Measurements from ENCODE around the gene KIF13A. TPM values are rescaled to one million over a fixed set of nuclear protein-coding genes. Genes with fewer than 3 reads are reported as not detected.

KIF13A gene
- total and polyA plus RNA-seq, 4 donors = 4.3 to 28.1 (median 10.6) TPM

GRCh38 chr6:18024876-18025275 lies 37.4 kb upstream of the KIF13A start:
- TF ChIP-seq SP1 (IDR thresholded peaks at IDR 0.05) (no peak), GABPA (IDR thresholded peaks at IDR 0.05 in 1 of 2, conservative IDR thresholded peaks at IDR 0.05 in 1 of 2) (no peak), TAF1 (conservative IDR thresholded peaks at IDR 0.05) (no peak), FOXA1 (IDR thresholded peaks at IDR 0.05) (no peak), HNF4G (IDR thresholded peaks at IDR 0.05) (no peak), EGR1 (IDR thresholded peaks at IDR 0.05; ENCODE audit: low read depth in 2 of 2) (no peak), REST (IDR thresholded peaks at IDR 0.05) (no peak), RAD21 (IDR thresholded peaks at IDR 0.05) (no peak), RXRA (IDR thresholded peaks at IDR 0.05) (no peak), FOXA2 (IDR thresholded peaks at IDR 0.05) (no peak)
- TF ChIP-seq, protein P1, sequence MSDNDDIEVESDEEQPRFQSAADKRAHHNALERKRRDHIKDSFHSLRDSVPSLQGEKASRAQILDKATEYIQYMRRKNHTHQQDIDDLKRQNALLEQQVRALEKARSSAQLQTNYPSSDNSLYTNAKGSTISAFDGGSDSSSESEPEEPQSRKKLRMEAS (IDR thresholded peaks at IDR 0.05) = no peak
- TF ChIP-seq, protein P2, sequence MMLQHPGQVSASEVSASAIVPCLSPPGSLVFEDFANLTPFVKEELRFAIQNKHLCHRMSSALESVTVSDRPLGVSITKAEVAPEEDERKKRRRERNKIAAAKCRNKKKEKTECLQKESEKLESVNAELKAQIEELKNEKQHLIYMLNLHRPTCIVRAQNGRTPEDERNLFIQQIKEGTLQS (IDR thresholded peaks at IDR 0.05) = no peak
- TF ChIP-seq, protein P3, sequence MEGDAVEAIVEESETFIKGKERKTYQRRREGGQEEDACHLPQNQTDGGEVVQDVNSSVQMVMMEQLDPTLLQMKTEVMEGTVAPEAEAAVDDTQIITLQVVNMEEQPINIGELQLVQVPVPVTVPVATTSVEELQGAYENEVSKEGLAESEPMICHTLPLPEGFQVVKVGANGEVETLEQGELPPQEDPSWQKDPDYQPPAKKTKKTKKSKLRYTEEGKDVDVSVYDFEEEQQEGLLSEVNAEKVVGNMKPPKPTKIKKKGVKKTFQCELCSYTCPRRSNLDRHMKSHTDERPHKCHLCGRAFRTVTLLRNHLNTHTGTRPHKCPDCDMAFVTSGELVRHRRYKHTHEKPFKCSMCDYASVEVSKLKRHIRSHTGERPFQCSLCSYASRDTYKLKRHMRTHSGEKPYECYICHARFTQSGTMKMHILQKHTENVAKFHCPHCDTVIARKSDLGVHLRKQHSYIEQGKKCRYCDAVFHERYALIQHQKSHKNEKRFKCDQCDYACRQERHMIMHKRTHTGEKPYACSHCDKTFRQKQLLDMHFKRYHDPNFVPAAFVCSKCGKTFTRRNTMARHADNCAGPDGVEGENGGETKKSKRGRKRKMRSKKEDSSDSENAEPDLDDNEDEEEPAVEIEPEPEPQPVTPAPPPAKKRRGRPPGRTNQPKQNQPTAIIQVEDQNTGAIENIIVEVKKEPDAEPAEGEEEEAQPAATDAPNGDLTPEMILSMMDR (IDR thresholded peaks at IDR 0.05; ENCODE audit: low read depth, low read length, missing input control) = no peak
- no peaks in the 10 kb centered on the region for H3K36me3 ChIP-seq (ENCODE audit: control insufficient read depth in 4 of 4, insufficient read depth in 3 of 4, low read depth in 1 of 4, low read length in 3 of 4)
- peaks cover 0 to under 1% (median 0%) of the 10 kb centered on the region in 4 donors for H3K4me1 ChIP-seq (ENCODE audit: control insufficient read depth in 4 of 4, insufficient read depth in 4 of 4, low read length in 3 of 4)
- no peak for DNase-seq (ENCODE audit: low spot score)
- H3K9ac ChIP-seq (ENCODE audit: low read depth in 1 of 2, low read length in 2 of 2) = no peak overlapping the region
- no peaks in the 10 kb centered on the region for H3K27me3 ChIP-seq (ENCODE audit: control insufficient read depth in 4 of 4, insufficient read depth in 4 of 4, low read length in 3 of 4)
- 96% methylated on average over 5 of the region's 5 CpGs for WGBS
- H3K27ac ChIP-seq (ENCODE audit: low read depth in 1 of 2, low read length in 2 of 2) = no peak overlapping the region
- H3K4me3 ChIP-seq (ENCODE audit: low read depth in 1 of 3, low read length in 3 of 3) = no peak overlapping the region
- no peaks in the 10 kb centered on the region for H3K9me3 ChIP-seq (ENCODE audit: control insufficient read depth in 4 of 4, low read length in 3 of 4)

DNA sequence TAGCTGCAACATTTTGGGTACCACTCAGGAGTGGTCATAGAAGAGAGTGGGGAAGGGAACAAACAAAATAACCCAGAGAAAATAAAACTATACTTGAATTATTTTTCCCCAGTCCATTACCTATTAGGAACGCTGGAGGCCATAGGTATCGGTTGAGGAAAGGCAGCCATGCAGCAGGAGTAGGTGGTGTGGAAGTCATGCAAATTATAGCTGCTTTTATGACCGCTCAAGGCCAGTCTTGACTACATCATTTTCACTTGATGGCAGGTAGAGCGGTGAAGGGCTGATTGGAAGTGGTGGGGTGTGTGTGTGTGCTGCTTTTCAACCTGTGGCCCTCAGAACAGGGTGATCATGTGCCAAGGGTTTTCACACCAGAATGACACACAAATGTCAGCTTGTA lies 36.5 kb upstream of the KIF13A start:
- 98% methylated on average over 4 of the region's 4 CpGs for WGBS
- no peaks in the 10 kb centered on the region for H3K9me3 ChIP-seq (ENCODE audit: control insufficient read depth in 4 of 4, low read length in 3 of 4)
- no peak overlapping the region for H3K27ac ChIP-seq (ENCODE audit: low read depth in 1 of 2, low read length in 2 of 2)
- H3K9ac ChIP-seq (ENCODE audit: low read depth in 1 of 2, low read length in 2 of 2) = no peak overlapping the region
- no peak for DNase-seq (ENCODE audit: low spot score)
- peaks cover 0 to 1% (median 0%) of the 10 kb centered on the region in 4 donors for H3K4me1 ChIP-seq (ENCODE audit: control insufficient read depth in 4 of 4, insufficient read depth in 4 of 4, low read length in 3 of 4)
- H3K36me3 ChIP-seq (ENCODE audit: control insufficient read depth in 4 of 4, insufficient read depth in 3 of 4, low read depth in 1 of 4, low read length in 3 of 4) = no peaks in the 10 kb centered on the region
- no peaks in the 10 kb centered on the region for H3K27me3 ChIP-seq (ENCODE audit: control insufficient read depth in 4 of 4, insufficient read depth in 4 of 4, low read length in 3 of 4)
- H3K4me3 ChIP-seq (ENCODE audit: low read depth in 1 of 3, low read length in 3 of 3) = no peak overlapping the region
- TF ChIP-seq NR2F2 (IDR thresholded peaks at IDR 0.05) (no peak), REST (IDR thresholded peaks at IDR 0.05) (no peak), EGR1 (IDR thresholded peaks at IDR 0.05; ENCODE audit: low read depth in 2 of 2) (no peak), YY1 (IDR thresholded peaks at IDR 0.05) (no peak), GABPA (IDR thresholded peaks at IDR 0.05 in 1 of 2, conservative IDR thresholded peaks at IDR 0.05 in 1 of 2) (no peak), FOXA2 (IDR thresholded peaks at IDR 0.05) (no peak), JUND (IDR thresholded peaks at IDR 0.05) (no peak), FOXA1 (IDR thresholded peaks at IDR 0.05) (no peak), RXRA (IDR thresholded peaks at IDR 0.05) (no peak), SP1 (IDR thresholded peaks at IDR 0.05) (no peak), HNF4G (IDR thresholded peaks at IDR 0.05) (no peak)
- TF ChIP-seq, protein P1 (IDR thresholded peaks at IDR 0.05) = no peak
- TF ChIP-seq, protein P3 (IDR thresholded peaks at IDR 0.05; ENCODE audit: low read depth, low read length, missing input control) = no peak
- TF ChIP-seq, protein P2 (IDR thresholded peaks at IDR 0.05) = no peak
